Body of pancreas (tissue), 4 donors: ENCODE measurements around the gene CADM1.

Experiments used
- CTCF ChIP-seq, 7 experiments: fragments of 450-650 bp in 4 of 7; fragments of 200-600 bp in 3 of 7; sonication (generic) in 3 of 7; IDR thresholded peaks; one replicate each; pipeline ENCODE4 v1.5.1; 2016 to 2019; ENCODE audit warnings: antibody characterized with exemption in 7 of 7
- POLR2A ChIP-seq, 3 donors: fragments of 450-650 bp; IDR thresholded peaks; one replicate each; pipeline ENCODE4 v1.6.1; 2016; ENCODE audit warnings: antibody characterized with exemption in 3 of 3, mild to moderate bottlenecking in 2 of 3

DNA sequence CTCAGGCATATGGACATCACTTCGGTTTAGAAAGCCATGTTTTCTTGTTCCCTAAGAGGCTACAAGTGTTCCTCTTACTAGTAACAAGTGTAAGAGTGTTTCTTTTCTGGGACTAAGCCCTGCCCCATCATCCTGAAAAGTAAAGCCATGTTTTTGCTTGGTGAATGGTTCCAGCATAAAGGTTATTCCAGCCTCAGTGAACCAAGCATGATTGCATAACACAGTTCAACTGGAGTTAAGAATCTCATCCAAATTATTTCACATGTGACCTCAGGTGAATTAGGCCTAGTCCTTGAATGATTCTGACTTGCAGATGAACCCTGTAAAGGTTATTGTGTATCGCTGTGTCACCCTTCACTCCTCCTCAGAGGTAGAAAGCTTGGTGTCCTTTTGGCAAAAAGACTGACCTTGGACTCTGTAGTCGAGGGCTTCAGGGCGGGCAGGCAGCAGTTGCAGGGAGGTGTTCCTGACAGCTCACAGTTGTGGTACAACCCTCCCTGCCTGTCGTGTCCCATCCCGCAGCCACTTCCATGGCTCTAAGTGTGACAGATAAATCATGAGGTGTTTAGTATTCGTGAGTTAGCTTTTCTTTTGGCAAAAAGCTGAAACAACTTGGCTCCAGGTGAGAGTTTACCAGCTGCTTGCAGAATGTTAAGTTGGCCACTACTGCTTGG is 321.8 kb downstream of the CADM1 start:
- TF ChIP-seq CTCF (IDR thresholded peaks at IDR 0.05) = no peak
- TF ChIP-seq POLR2A (IDR thresholded peaks at IDR 0.05) = no peak
